GM13976 (cell line): ENCODE data around the gene IDH2.

Source experiments
- DNase-seq: peaks from one replicate; pipeline ENCODE4 v3.0.0; 2012; ENCODE audit warnings: low spot score
- in situ Hi-C: fragments of 300-500 bp; cut with MboI; formaldehyde crosslinking; loops from one replicate; pipeline ENCODE4 v1.12.0; 2022; ENCODE audit warnings: low sequenced_read_pairs, mixed read lengths, inconsistent platforms; ENCODE audit not compliant: unreplicated experiment
- TF ChIP-seq, protein P1 (sequence below): IDR thresholded peaks from 2 replicates; pipeline ENCODE4 v1.5.1; 2012; ENCODE audit warnings: borderline replicate concordance, mild to moderate bottlenecking; ENCODE audit not compliant: insufficient read depth; ENCODE audit errors: extremely low read depth, missing control alignments, control extremely low read depth

IDH2 gene

GRCh38 chr15:90043530-90044010 lies 58.7 kb downstream of the IDH2 start:
- in situ Hi-C loops = no loop called here

GRCh38 chr15:90042766-90043529 lies 59.3 kb downstream of the IDH2 start:
- TF ChIP-seq, protein P1, sequence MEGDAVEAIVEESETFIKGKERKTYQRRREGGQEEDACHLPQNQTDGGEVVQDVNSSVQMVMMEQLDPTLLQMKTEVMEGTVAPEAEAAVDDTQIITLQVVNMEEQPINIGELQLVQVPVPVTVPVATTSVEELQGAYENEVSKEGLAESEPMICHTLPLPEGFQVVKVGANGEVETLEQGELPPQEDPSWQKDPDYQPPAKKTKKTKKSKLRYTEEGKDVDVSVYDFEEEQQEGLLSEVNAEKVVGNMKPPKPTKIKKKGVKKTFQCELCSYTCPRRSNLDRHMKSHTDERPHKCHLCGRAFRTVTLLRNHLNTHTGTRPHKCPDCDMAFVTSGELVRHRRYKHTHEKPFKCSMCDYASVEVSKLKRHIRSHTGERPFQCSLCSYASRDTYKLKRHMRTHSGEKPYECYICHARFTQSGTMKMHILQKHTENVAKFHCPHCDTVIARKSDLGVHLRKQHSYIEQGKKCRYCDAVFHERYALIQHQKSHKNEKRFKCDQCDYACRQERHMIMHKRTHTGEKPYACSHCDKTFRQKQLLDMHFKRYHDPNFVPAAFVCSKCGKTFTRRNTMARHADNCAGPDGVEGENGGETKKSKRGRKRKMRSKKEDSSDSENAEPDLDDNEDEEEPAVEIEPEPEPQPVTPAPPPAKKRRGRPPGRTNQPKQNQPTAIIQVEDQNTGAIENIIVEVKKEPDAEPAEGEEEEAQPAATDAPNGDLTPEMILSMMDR = no peak
- in situ Hi-C loops = no loop called here
- no peak for DNase-seq

More at GRCh38 chr15:90043530-90044010, 58.7 kb downstream of the IDH2 start:
- DNase-seq = no peak
- TF ChIP-seq, protein P1 = no peak

- in situ Hi-C loops = no loop called here
- TF ChIP-seq, protein P1 = no peak
- DNase-seq = no peak
These were observed 59.9 kb downstream of the IDH2 start for GRCh38 chr15:90042356-90042755.

DNA sequence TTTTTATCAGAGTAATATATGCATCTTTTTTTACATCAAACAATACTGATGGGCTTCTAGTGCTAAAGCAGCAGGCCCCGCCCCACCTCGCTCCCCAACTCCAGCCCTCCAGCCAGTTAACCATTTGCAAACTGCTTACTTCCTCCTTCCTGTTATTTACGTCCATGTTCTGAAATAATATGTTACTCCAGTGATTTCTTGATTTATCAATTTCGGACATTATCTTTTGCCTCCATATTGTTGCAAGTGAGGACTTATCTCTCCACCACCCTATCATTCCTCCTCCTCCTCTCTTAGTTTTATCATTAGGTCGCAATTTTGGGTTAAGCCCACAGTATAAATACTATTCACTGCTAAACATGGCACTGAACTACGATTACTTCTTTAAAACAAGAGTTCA lies 61.6 kb downstream of the IDH2 start:
- in situ Hi-C loops = no loop called here
- no peak for DNase-seq
- TF ChIP-seq, protein P1 = no peak

GRCh38 chr15:90039996-90040395 lies 62.3 kb downstream of the IDH2 start:
- DNase-seq = no peak
- TF ChIP-seq, protein P1 = no peak
- in situ Hi-C loops = no loop called here

DNA sequence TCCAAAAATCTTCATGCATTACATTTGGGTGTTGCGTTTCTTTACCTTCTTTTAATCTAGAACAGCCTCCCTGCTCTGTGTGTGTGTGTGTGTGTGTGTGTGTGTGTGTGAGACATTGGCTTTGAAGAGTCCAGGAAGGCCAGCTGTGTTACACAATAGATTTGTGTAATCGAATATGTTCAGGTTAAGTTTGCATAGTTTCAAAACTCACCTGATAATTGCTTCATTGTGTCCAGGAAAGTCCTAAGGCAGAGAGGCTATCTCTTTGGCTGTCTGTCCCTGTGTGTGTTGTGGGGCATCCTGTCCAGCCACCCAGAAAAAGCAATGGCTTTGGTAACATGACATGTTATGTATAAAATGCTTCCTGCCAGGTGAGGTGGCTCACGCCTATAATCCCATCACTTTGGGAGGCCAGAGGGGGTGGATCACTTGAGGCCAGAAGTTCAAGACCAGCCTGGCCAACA lies 63.6 kb downstream of the IDH2 start:
- in situ Hi-C loops = no loop called here
- TF ChIP-seq, protein P1 = no peak
- DNase-seq = no peak
